GOT3 (cell line): Measurements from ENCODE around the gene DNAJC8.

Experiments
- DNase-seq: peaks from one replicate; lab custom pipeline; 2025; ENCODE audit warnings: mixed read lengths; lab: John Stamatoyannopoulos, UW

Gene DNAJC8

DNA sequence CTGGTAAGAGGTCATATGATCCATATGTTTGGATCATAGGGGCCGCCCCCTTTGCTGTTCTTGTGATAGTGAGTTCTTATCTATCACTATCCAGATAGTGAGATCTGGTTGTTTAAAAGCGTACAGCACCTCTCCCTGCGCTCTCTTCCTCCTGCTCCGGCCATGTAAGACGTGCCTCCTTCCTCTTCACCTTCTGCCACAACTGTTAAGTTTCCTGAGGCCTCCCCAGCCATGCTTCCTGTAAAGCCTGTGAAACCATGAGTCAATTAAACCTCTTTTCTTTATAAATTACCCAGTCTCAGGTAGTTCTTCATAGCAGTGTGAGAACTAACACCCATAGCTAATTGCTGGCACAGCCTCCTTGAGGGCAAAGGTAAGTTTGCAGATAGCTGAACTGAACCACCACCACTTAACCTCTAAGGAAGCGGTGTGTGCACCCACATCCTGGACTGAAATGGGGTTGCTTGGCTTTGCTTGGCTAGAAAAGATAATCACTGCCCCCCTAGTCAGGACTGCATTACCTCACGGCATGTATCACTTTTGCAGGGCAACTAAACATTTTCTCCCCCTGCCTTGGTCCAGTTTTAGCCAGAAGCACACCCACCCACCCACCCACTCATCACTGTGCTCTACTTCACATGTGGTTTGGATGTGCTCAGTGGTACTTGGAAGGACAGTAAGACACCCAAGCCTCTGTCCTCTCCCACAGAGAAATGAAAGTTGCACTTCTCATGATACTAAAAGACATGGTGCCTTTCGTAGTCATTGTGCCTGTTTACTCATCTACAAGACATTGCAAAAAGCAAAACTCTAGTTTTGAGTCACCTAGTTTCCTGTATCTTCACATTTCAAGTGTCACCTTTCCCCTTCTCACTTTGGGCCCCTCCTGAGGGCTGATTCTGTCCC is 33.2 kb downstream of the DNAJC8 start:
- no peak for DNase-seq

DNA sequence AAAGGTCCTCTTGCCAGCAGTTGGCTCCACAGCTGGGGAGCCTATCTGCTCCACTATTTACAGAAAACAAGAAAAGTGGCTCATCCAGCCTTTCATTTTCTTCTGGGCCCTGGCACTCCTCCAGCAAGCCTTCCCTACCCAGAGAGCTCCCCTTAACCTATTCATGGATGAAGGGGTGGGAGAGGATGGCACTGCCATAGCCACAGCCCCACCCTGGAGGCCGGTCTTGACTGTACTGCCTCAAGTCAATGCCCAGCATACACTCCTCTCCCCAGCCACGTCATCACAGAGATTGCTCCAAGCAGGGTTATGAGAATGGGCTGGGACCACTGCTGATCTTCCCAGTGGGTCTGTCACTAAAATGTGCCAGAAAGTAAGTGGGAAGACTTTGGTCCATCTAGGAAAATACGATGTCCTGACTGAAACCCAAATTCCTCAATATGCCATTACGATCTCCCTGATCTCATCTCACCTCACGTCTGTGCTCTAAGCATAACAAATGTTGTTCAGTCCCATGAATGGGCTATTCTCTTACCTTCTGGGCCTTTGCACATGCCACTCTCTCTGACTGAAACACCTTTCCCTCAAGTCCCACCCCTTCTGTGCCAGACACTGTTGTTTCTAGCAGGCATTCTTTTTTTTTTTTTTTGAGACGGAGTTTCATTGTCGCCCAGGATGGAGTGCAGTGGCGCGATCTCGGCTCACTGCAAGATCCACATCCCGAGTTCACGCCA is 35.0 kb downstream of the DNAJC8 start:
- no peak for DNase-seq

DNA sequence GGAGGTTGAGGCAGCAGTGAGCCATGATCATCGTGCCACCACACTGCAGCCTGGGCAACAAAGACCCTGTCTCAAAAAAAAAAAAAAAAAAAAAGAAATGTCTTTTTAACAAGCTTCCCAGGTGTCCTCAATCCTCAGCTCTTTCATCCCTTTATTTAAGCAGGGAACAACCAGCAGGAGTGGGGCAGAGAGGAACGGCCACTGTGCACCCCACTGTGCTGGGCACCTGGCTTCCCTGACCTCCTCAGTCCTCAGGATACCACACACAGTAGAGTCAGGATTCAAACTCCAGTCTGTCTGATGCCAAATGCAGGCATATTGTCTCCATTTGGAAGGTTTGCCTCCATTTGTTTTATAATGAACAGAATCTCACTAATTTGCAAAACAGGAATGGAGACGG is 36.5 kb downstream of the DNAJC8 start:
- no peak for DNase-seq

DNA sequence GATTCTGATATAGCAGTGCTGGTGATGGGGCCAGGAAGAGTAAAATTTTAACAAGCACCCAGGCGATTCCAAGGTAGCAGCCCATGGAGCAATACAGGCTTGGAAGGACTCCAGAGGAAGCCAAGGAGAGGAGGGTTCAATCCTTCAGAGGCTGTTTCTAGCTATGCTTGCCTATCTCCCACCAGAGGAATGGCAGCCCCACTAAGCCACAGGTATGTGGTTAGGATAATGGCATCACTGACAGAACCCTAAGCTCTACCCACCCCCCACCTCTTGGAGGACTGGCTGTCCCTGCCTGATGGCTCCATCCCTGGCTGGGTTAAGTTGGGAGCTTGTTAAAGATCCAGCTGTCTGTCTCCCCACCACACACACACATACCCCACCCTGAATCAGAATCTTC is 37.0 kb downstream of the DNAJC8 start:
- DNase-seq, result no peak

DNA sequence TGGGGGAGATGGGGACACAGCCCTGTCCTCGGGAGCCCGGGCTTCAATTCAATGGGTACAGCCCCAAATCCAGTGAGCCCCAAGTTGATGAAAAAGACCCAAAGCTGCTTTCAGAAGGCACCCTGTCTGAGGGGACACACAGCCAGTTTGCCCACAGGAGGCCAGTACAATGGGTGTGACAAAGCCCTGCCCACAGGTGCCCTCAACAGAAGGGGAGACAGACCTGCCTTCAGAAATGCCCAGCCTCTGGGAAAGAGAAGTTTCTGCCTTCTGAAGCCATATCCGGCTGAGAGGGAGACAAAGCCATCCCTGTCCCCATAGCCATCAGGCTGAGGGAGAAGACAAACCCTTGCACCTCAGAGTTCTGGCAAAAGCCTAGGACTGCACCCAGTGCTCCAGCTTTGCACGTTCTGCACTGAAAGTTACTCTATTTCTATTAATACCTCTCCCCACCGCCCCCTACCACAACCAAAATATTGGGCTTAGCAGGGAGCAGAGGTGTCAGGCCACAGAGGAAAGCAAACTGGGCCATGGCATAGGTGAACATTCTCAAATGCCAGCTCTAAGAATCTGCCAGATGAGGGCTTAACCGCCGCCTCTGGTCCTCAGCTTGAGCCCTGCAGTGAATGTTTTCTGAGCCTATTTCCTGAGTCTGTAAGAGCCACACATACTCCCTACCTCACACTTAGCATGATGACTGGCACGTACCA is 38.3 kb downstream of the DNAJC8 start:
- no peak for DNase-seq

DNA sequence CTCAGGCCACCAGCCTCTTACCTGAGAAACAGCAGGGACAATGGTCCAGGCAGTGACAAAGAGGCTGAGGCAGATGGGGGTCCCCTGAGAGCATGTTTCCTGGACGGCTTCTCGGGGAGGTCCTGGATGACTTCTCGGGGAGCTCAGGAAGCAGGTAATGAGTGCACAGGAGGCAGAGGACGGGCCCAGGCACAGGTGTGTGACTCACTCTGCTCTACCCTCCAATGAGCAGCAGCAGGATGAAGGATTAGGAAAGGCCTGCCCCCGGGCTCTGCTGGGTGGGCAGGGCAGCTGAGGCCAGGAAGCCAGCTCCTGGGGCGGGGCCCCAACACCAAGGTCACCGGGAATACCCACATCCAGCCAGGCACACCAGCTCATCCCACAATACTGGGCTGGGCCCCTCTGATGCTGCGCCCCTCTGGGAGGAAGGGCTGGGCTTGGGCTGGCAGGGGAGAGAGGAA is 39.1 kb downstream of the DNAJC8 start:
- DNase-seq, result no peak

DNA sequence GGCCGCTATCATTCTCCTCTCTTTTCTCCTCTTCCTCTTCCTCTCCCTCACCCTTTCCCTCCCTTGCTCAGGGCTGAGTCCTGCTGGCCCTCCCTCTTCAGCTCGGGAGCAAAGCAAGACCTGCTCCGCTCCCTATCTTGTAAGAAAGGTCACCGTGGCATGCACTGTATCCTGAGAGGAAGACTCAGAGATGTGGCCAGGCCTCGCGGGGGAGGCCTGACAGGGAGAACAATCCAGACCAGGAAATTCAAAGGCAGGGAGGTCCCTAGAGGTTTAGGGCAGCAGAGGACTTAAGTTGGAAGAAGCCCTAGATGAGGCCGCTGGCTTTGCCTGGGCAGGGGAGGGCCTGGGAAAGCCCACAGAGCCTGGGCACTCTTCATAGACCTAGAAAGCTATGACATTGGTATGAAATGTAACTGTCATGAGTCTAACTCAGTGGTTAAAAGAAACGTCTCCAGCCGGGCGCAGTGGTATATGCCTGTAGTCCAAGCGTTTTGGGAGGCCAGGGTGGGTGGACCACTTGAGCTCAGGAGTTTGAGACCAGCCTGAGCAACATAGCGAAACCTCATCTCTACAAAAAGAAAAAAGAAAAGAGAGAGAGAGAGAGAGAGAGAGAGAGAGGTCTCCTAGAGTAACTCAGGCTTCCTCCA is 41.7 kb downstream of the DNAJC8 start:
- DNase-seq, result no peak

DNA sequence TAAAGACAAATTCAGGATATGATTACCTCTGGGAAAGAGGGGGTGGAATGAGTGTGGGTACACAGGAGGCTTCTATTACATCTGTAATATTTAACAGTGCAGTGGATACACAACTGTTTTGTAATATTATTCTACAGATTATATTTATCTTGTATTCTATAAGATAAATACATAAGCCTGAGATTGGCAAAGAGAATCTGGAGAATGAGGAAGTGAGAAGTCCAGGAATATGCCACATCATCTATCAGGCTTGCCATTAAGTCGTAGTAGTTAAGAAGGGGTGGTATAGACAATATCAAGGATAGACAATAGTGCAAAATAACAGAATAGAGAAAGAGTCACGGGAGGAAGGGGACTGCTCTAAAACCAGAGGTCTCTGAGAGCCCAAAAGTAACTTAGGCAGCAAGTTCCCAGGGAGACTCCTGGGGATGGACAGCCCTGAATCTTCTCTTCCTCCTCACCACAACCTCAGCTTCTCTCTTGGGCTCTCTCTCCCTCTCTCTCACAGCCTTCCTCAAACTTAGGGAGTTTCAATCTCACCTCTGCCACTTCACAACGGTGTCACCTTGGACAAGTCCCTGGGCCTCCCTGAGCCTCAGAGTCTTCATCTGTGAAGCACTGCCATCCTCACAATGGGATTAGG is 42.4 kb downstream of the DNAJC8 start:
- DNase-seq, result no peak

DNA sequence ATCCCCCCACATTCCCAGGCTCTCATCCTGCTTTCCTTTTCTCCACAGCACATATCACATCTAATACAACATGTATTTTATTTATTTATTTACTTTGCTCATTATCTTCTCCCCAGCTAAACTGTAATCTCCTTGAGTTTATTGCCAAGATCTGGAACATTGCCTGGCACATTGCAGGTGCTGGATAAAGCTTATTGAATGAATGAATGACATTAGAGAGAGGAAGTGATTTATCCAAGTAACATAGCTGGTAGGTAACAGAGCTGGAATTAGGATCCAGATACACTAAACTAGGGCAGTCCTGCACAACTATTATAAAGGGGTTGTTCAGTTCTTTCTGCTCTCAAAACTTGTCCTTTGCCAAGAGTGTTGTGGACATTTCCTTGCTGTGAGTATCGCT is 47.8 kb downstream of the DNAJC8 start:
- DNase-seq, result no peak

DNA sequence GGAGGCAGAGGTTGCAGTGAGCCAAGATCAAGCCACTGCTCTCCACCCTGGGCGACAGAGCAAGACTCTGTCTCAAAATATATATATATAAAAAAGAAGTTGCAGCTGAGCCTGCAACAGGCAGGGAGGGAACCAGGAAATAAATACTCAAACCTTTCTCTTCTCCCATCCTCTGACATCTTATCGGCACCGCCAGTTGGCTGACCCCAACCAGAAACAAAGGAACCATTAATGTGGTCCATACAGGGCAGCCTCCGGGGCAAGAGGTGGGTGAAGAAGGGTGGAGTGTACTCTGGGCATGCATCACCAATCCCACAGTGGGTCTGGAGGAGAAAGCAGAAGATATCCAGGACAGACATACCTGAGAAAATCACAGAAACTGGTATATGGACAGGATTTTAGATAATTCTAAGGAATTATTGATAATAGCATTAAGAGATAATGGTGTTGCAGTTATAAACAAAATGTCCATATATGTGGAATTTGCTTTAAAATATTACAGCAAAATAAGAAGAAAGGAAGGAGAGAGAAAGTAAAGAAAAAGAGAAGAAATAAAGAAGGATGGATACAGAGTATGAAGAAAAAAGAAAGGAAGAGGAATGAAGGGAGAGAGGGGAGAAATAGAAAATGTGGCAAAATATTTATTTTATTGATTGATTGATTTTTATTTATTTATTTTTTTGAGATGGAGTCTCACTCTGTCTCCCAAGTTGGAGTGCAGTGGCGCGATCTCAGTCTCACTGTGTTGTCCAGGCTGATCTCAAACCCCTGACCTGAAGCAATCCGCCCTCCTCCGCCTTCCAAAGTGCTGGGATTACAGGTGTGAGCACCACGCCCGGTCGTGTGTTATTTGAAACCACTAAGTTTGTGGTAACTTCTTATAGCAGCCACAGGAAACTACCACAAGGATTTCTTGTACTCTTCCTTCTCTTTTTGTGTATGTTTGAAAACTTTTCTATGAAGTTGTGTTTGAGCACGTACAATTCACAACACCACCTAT is 52.2 kb downstream of the DNAJC8 start:
- no peak for DNase-seq

DNA sequence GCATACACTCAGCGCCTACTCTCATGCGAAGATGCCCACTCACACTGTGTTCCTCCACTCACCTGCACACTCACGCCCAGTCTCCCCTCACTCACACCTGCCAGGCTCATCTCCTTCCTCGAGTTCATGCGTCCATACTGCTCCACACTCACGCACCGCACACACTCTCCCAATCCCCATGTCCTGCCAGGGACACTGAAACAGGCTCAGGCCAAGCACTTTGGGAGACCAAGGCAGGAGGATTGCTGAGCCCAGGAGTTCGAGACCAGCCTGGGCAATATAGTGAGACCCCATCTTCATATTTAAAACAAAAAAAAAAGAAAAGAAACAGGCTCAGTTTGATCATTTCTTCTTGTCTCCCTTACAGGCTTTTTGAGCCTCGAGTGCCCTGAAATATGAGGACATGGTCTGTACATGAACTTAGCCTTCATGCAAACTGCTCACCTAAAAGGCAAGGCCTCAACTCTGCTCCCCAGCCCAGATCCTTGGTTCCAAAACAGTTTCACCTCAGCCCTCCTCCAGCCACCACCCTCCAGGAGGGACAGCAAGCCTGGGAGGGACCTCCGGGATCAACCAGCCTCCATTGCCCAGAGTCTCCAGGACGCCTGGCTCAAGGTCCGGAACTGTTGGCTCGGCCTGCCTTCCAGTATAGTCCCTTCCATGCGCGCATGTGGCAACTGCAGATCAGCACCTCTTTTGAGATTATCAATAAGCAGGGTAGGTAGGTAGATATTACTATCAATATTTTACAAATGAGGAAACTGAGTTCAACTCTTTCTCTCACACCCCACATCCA is 53.9 kb downstream of the DNAJC8 start:
- no peak for DNase-seq

DNA sequence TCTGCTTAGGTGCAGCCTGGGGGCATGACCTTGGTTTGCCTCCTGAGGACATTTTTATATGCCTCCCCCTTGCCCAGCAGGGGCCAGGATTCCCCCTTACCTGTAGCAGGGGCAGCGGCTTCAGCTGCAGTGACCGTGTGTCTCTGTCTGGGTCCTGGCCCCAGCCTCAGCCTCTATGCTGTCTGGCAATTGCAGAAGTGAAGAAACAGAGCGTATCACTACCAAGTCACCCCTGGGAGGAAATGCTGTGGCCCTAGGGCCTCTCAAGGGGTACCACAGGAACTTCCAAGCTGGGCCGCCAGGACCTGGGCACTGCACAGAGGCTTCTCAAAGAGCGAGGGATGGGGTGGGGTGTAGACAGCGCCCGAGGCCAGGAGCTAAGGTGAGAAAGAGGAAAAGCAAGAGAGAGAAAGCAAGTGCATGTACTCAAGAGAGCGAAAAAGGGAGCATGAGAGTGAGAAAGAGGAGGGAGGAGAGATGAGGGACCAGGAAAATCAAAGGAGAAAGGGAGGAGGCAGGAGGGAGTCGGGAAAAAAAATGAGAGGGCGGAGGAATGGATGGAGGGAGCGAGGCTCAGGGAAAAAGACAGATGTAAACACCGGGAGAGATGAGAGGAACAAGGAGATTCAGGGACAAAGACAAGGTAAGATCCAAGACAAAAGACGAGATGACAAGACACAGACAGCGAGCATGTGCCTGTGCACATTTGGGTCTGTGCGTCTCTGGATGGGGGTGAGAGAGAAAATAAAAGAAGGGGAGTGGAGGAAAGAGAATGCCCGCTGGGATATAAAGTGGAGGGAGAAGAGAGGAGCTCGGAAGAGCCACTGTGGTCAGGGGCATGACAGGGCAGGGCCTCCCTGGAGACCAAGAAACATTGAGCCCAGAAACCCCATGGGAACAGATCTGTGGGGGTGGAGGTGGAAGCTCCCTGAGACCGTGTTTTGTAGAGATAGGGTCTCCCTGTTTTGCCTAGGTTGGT is 56.0 kb downstream of the DNAJC8 start, which contains the start of gene PTAFR:
TSS of gene PTAFR (minus strand) at position 199 of the 979 bp plus-strand sequence. CDS start 25,669 bp downstream, outside the sequence.
- DNase-seq, result no peak

DNA sequence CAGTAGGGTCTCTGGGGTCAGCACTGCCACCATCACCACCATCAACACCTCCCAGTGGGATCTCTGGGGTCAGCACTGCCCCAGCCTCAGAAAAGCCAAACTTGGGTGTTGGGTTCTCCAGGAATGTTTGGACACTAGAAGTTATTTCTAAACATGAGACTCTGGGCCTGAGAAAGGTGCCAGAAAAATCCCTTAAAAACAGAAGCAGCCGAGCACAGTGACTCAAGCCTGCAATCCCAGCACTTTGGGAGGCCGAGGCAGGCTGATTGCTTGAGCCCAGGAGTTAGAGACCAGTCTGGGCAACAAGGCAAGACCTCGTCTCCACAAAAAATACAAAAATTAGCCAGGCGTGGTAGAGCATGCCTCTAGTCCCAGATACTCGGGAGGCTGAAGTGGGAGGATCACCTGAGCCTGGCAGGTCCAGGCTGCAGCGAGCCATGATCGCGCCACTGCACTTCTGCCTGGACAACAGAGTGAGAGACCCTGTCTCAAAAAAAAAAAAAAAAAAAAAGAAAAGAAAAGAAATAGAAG is 56.8 kb downstream of the DNAJC8 start:
- DNase-seq, result no peak

DNA sequence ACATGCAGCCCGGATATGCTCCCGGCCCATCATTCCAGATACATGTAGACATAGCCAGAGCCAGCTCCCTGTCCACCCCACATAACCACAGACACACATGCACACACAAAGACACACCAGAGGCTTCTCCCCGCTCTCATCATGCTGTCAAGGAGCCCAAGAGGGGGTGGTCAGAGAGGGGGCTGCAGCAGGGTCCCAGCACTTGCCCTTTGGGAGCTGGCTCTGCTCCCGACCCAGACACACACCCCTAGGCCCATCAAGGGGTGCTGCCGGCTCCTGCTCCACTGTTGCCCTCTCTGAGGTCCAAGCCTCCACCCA is 58.9 kb downstream of the DNAJC8 start:
- no peak for DNase-seq

DNA sequence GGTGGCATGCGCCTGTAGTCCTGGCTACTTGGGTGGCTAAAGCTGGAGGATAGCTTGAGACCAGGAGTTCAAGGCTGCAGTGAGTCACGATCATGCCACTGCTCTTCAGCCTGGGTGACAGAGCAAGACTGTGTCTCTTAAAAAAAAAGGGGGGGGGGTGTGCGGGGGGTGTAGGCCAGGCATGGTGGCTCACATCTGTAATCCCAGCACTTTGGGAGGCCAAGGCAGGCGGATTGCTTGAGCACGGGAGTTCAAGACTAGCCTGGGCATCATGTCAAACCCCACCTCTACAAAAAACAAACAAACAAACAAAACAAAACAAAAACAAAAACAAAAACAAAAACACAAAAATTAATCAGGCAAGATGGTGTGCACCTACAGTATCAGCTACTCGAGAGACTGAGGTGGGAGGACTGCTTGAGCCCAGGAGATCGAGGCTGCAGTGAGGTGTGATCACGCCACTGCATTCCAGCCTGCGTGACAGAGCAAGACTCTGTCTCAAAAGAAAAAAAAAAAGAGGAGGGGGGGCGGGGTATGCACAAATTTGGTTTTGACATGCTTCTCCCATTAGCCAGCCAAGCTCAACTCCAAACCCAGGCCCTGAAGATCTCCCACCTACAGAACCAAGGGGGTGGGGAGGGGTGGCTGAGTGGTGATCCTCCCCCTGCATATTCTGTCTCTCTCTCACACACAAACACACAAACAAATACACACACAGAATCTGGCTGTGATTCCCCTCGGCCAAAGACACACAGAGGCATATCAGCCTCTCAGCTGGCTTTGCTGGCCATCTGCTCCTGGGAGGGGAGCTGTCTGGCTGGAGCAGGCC is 59.5 kb downstream of the DNAJC8 start:
- no peak for DNase-seq

DNA sequence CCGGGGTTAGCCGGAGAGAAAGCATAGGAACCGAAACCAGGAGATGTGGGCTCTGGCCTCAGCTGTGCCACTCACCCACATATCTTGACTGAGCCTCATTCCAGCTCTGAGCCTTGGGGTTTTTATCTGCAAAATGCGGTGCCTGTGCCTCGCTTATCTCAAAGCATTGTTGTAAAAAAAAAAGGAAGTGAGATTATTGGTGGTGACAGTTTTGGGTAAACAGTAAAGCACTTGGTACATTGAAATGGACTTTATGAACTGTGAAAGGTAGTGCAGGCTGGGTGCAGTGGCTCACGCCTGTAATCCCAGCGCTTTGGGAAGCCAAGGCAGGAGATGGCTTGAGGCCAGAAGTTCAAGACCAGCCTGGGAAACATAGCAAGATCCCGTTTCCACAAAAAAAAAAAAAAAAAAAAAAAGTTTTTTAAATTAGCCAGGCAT is 60.1 kb downstream of the DNAJC8 start:
- DNase-seq, result no peak

DNA sequence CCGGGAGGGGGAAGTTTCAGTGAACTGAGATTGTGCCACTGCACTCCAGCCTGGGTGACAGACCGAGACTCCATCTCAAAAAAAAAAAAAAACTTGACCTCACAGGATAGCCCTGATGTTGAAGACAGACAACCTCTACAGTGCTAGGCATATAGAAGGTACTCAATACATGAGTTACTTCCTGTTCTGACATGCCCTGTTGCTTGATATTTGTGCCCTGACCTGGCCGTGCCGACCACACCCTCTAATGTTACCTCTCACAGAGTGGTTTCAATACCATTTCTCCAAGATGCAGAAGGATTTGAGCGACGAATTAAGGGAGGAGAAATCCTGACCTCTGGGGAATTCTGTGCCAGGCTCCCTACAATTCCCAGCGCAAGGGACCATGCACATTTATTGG is 61.6 kb downstream of the DNAJC8 start:
- no peak for DNase-seq
